ENCODE measurements around the gene PRAMEF13.
"Not testable (repeated sequence)": the region's sequence is repeated elsewhere in the genome, so short reads cannot be mapped to it uniquely, and the experiment has no call there.

The PRAMEF13 gene

DNA sequence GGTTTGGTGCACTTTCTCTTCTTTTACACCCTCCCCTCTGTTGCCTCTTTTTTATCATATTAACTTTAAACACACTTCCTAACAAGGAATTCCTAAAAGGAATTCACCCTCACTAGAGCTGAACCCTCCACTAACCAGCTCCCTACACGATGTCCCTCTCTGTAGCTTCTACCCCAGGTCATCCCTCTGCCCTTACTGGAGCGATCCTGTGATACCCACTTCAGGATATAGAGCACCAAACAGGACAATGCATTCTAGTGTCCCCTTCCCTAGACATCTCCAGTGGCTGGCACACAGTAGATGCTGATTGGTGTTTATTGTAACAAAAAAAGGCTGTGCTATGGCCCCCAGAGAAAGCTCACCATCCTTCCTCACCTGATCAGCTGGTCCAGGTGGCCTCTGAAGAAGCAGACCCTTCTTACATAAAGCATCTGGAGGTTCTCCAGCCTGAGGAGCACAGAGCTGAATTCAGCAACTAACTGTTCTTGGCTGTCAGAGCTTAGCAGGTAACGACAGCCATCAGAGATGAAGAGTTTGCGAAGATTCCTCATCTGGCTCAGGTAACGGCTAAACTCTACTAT is 23.4 kb upstream of the PRAMEF13 start:
- TF ChIP-seq, protein P1, sequence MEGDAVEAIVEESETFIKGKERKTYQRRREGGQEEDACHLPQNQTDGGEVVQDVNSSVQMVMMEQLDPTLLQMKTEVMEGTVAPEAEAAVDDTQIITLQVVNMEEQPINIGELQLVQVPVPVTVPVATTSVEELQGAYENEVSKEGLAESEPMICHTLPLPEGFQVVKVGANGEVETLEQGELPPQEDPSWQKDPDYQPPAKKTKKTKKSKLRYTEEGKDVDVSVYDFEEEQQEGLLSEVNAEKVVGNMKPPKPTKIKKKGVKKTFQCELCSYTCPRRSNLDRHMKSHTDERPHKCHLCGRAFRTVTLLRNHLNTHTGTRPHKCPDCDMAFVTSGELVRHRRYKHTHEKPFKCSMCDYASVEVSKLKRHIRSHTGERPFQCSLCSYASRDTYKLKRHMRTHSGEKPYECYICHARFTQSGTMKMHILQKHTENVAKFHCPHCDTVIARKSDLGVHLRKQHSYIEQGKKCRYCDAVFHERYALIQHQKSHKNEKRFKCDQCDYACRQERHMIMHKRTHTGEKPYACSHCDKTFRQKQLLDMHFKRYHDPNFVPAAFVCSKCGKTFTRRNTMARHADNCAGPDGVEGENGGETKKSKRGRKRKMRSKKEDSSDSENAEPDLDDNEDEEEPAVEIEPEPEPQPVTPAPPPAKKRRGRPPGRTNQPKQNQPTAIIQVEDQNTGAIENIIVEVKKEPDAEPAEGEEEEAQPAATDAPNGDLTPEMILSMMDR (IDR thresholded peaks at IDR 0.05; ENCODE audit: control insufficient read depth, insufficient read depth, low read depth, low read length, missing control alignments), result no peak
- DNase-seq (ENCODE audit: low read depth), result no peak
- no peak overlapping the region for H3K4me3 ChIP-seq (ENCODE audit: control insufficient read depth, low read depth, low read length)

DNA sequence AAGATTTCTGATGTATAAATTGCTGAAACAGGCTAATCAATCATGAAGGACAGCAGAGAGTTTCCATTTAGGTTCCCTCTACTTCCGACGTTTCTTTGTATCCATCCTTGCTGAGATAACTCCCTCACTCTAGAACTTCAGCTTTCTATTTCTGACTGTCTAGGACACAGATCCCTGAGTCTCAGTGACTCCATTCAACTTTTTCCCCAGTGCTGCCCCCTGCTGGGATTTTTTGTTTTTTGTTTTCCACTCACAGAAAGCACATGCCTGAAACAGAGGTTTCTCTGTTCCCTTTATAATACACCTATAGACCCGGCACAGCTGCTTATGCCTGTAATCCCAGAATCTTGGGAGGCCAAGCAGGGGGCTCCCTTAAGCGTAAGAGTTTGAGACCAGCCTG is 21.6 kb upstream of the PRAMEF13 start:
- DNase-seq (ENCODE audit: low read depth); H3K4me3 ChIP-seq (ENCODE audit: control insufficient read depth, low read depth, low read length): not testable (repeated sequence)

DNA sequence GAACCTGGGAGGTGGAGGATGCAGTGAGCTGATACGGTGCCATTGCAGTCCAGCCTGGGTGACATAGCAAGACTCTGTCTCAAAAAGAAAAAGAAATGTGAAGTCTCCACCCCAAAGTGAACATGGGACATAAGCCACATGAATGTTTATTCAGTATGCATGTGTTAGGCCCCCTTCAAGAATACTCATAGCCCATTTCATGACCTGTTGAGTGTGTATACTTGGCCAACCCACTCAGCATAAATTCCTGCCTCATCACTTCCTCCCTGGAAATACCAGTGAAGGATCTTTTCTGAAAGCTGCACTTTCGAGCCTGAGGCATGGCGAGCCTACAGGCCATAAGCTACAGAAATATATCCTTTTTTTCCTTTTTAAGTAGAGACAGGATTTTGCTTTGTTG is 18.0 kb upstream of the PRAMEF13 start:
- H3K4me3 ChIP-seq (ENCODE audit: control insufficient read depth, low read depth, low read length), result not testable (repeated sequence)

DNA sequence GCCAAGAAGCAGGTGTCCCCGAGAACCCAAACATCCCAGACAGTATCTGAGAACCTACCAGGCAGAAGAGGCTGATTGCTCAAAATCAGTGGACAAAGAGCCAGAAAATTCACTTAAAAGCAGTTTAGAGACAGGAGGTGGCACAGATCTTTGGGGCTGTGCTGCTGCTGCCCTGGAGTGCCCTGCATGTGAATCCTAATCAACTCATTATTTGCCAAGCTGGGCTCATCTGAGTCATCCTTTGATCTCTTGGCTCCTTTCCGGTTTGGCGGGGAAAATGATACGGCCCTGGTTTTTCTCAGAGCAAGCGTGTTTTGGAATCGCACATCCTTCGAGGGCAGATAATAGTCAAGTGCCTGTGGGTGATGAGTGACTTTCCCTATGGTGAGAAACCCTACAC is 15.4 kb upstream of the PRAMEF13 start:
- DNase-seq (ENCODE audit: low read depth), result not testable (repeated sequence)

More for the DNA sequence above, 18.0 kb upstream of the PRAMEF13 start:
- DNase-seq (ENCODE audit: low read depth), result not testable (repeated sequence)

DNA sequence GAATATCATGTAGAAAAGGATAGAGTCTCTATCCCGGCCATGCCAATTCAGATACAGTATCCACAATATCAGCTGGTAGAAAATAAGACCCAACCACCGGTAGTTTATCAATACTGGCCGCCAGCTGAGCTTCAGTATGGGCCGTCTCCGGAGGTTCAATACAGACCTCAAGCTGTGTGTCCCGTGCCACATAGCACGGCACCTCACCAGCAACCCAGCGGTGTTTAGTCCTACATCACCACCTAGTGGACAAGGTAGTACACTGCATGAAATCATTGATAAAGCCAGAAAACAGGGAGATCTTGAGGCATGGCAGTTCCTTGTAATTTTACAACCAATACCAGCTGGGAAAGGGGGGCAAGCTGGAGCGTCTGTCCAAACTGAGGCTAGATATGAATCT is 7.5 kb upstream of the PRAMEF13 start:
- H3K4me3 ChIP-seq (ENCODE audit: control insufficient read depth, low read depth, low read length); DNase-seq (ENCODE audit: low read depth): not testable (repeated sequence)

More for the DNA sequence above, 15.4 kb upstream of the PRAMEF13 start:
- not testable (repeated sequence) for H3K4me3 ChIP-seq (ENCODE audit: control insufficient read depth, low read depth, low read length)

DNA sequence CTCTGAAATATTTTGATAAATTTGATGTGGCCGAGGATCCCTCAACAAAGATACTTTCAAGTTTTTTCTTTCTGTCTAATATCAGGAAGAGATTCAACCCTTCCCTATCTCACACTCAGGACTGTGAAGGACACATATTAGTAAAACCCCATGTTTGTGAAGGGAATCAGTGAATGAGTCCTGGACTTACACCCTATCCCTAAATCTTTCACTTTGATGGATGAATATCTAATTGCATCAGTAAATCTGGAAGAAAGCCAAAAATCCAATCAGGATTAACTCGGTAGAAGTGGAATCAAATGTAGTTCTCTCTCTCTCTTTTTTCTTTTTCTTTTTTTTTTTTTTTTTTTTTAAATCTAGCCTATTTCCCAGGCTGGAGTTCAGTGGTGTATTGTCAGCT is 29.7 kb downstream of the PRAMEF13 start, which contains the start of gene PRAMEF9:
PRAMEF9 (plus strand) TSS at position 301 of the 400 bp plus-strand sequence. CDS start 3,433 bp downstream, outside the sequence.
- DNase-seq (ENCODE audit: low read depth); H3K4me3 ChIP-seq (ENCODE audit: control insufficient read depth, low read depth, low read length): not testable (repeated sequence)

DNA sequence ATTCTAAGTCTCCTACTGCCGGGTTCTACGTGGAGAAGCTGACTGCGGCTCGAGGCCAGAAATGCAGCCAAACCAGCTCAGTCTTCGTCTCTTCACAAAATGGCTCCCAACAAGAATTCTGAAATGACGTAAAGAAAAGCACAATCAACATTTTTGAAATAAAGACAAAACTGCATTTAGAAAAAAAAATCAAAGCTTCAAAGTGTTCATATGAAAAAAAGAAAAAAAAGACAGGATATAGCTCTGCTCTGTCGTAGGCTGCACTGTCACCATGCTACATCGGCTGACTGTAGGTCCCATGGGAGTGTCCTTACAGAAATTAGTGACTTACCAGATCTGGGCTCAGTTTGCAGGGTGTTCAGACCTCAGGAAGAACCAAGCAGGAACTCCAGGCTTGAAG is 35.7 kb downstream of the PRAMEF13 start, which contains the start of gene HNRNPCL4:
HNRNPCL4 (minus strand) TSS at position 101 of the 400 bp plus-strand sequence. CDS start 164 bp downstream, outside the sequence.
- not testable (repeated sequence) for DNase-seq (ENCODE audit: low read depth); H3K4me3 ChIP-seq (ENCODE audit: control insufficient read depth, low read depth, low read length)

DNA sequence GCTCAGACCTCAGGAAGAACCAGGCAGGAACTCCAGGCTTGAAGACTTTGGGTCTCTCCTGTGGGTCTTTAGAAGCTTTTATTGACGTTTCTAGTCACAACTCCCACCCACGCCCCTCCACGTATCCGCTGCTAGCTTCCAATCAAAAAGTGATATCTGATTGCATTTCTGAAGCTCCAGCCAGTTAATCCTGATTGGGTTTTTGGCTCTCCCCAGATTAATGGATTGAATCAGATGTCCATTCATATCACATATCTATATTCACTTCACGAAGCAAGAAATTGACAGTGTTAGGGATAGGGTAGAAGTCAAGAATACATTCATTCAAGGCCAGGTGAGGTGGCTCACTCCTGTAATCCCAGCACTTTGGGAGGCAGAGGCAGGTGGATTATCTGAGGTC is 45.3 kb downstream of the PRAMEF13 start, which contains the start of gene PRAMEF26:
PRAMEF26 (minus strand) TSS at position 101 of the 400 bp plus-strand sequence. CDS start 2,914 bp downstream, outside the sequence.
- DNase-seq (ENCODE audit: low read depth), result not testable (repeated sequence)

More for the DNA sequence above, 45.3 kb downstream of the PRAMEF13 start, which contains the start of gene PRAMEF26:
- H3K4me3 ChIP-seq (ENCODE audit: control insufficient read depth, low read depth, low read length), result not testable (repeated sequence)

Data from AG09309 (cell line).